Type B pancreatic cell (in vitro differentiated cells): Measurements from ENCODE around the gene SPON2. TPM values are rescaled to one million over a fixed set of nuclear protein-coding genes. Genes with fewer than 3 reads are reported as not detected.

Experiments
- DNase-seq: peaks from one replicate; pipeline ENCODE4 v3.0.0; 2021; ENCODE audit warnings: mixed read lengths; ENCODE audit not compliant: unreplicated experiment; ENCODE audit errors: extremely low spot score
- H3K27ac Mint-ChIP-seq: 2 replicates; pipeline ENCODE4 v1.8.0; 2021; ENCODE audit warnings: mild to moderate bottlenecking, mixed read lengths
- H3K27me3 Mint-ChIP-seq: 2 replicates; pipeline ENCODE4 v1.8.0; 2021; ENCODE audit warnings: mixed read lengths
- H3K36me3 Mint-ChIP-seq: 2 replicates; pipeline ENCODE4 v1.8.0; 2021; ENCODE audit warnings: mixed read lengths
- H3K4me1 Mint-ChIP-seq: one replicate; pipeline ENCODE4 v1.8.0; 2021; ENCODE audit warnings: mixed read lengths; ENCODE audit not compliant: unreplicated experiment
- H3K4me3 Mint-ChIP-seq: 2 replicates; pipeline ENCODE4 v1.8.0; 2021; ENCODE audit warnings: mild to moderate bottlenecking, mixed read lengths
- H3K9me3 Mint-ChIP-seq: 2 replicates; pipeline ENCODE4 v1.8.0; 2021; ENCODE audit warnings: mixed read lengths
- CTCF ChIP-seq: fragments of 200-600 bp; sonication (generic); conservative IDR thresholded peaks from 2 replicates; pipeline ENCODE4 v1.5.0; 2021; ENCODE audit warnings: antibody characterized with exemption, mild to moderate bottlenecking
- total RNA-seq: library from RNA; stranded (reverse); gene quantifications from 2 replicates; pipeline ENCODE4 v1.2.1, GENCODE V29; 2021; ENCODE audit warnings: low replicate concordance

SPON2 gene
- total RNA-seq, 1 donor from 2014 or later = 10.4 TPM

- Mint-ChIP-seq H3K27me3 (no peaks in the 10 kb centered on the region), H3K36me3 (no peaks in the 10 kb centered on the region), H3K27ac (no peak overlapping the region), H3K9me3 (no peaks in the 10 kb centered on the region), H3K4me1 (peaks cover 16% of the 10 kb centered on the region), H3K4me3 (no peak overlapping the region)
- DNase-seq = no peak
- no peak for TF ChIP-seq CTCF
Observed at GRCh38 chr4:1203026-1203616, 30.7 kb upstream of the SPON2 start.

- H3K9me3 Mint-ChIP-seq = no peaks in the 10 kb centered on the region
- no peak overlapping the region for H3K4me3 Mint-ChIP-seq
- no peak for DNase-seq
- H3K4me1 Mint-ChIP-seq = peaks cover 16% of the 10 kb centered on the region
- no peak overlapping the region for H3K27ac Mint-ChIP-seq
- no peaks in the 10 kb centered on the region for H3K36me3 Mint-ChIP-seq
- TF ChIP-seq CTCF = no peak
- no peaks in the 10 kb centered on the region for H3K27me3 Mint-ChIP-seq
Observed at GRCh38 chr4:1202526-1203011, 30.2 kb upstream of the SPON2 start.

- Mint-ChIP-seq H3K27ac (peak overlapping the region; percentile 45), H3K4me1 (peaks cover 16% of the 10 kb centered on the region), H3K36me3 (no peaks in the 10 kb centered on the region), H3K4me3 (no peak overlapping the region), H3K27me3 (no peaks in the 10 kb centered on the region), H3K9me3 (no peaks in the 10 kb centered on the region)
- DNase-seq = peak; percentile 43
- no peak for TF ChIP-seq CTCF
Observed at GRCh38 chr4:1201851-1202525, 29.6 kb upstream of the SPON2 start.

- peaks cover 16% of the 10 kb centered on the region for H3K4me1 Mint-ChIP-seq
- TF ChIP-seq CTCF = no peak
- no peak overlapping the region for H3K4me3 Mint-ChIP-seq
- H3K27ac Mint-ChIP-seq = no peak overlapping the region
- no peak for DNase-seq
- H3K27me3 Mint-ChIP-seq = peaks cover 4% of the 10 kb centered on the region
- no peaks in the 10 kb centered on the region for H3K9me3 Mint-ChIP-seq
- H3K36me3 Mint-ChIP-seq = no peaks in the 10 kb centered on the region
Observed at GRCh38 chr4:1200425-1201035, 28.1 kb upstream of the SPON2 start.

- DNase-seq = no peak
- TF ChIP-seq CTCF = no peak
- Mint-ChIP-seq H3K4me3 (no peak overlapping the region), H3K9me3 (no peaks in the 10 kb centered on the region), H3K36me3 (no peaks in the 10 kb centered on the region), H3K4me1 (peaks cover 14% of the 10 kb centered on the region), H3K27ac (no peak overlapping the region), H3K27me3 (peaks cover 4% of the 10 kb centered on the region)
Observed at GRCh38 chr4:1199556-1200331, 27.4 kb upstream of the SPON2 start.
